Activated CD4-positive, CD25-positive, alpha-beta regulatory T cell treated with anti-CD3 and anti-CD28 coated beads, Interleukin-2, amount 50 U/mL, for 72 hours (primary cell): ENCODE results near the gene BCL2L1.
A peak's percentile ranks its signal among the peaks of the same experiment; 100 is the strongest.
"Not testable (repeated sequence)": the region's sequence is repeated elsewhere in the genome, so short reads cannot be mapped to it uniquely, and the experiment has no call there.

Experiments
- DNase-seq: peaks from one replicate; pipeline ENCODE4 v3.0.0; 2021

BCL2L1 gene

GRCh38 chr20:31722257-31723068 lies at the start of gene BCL2L1:
TSS of gene BCL2L1 (minus strand) at chr20:31722868. CDS start at chr20:31722218, 650 bp downstream.
- peak; percentile 66 for DNase-seq

- no peak for DNase-seq
Observed at GRCh38 chr20:31770243-31770642, 47.6 kb upstream of the BCL2L1 start.

- DNase-seq = no peak
Observed at GRCh38 chr20:31769681-31770080, 47.0 kb upstream of the BCL2L1 start.

- no peak for DNase-seq
Observed at GRCh38 chr20:31767805-31768204, 45.1 kb upstream of the BCL2L1 start.

GRCh38 chr20:31764641-31765305 lies 42.1 kb upstream of the BCL2L1 start:
- DNase-seq = no peak

GRCh38 chr20:31760519-31761240 lies 38.0 kb upstream of the BCL2L1 start:
- DNase-seq = no peak

- DNase-seq = no peak
Observed at GRCh38 chr20:31759836-31760518, 37.3 kb upstream of the BCL2L1 start.

- DNase-seq = no peak
Observed at GRCh38 chr20:31758991-31759390, 36.3 kb upstream of the BCL2L1 start.

DNA sequence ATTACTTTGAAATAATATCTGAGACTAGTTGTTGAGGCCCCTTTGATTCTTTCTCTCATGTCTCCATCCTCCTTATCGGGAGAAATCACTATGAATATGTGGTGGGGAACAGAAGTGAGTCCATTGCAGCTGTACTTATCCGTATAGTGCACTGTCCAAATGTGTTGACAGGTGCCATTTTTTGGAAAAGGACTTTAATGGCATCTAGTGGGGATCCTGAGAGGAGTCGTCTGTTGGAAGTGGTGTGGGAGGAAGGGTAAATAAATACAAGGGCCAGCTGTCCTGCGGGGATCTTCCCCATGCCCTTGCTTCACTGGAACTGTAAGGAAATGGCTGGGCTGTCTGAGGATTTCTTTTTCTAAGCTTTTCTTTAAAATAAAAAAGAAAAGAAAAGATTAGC lies 35.9 kb upstream of the BCL2L1 start:
- no peak for DNase-seq

DNA sequence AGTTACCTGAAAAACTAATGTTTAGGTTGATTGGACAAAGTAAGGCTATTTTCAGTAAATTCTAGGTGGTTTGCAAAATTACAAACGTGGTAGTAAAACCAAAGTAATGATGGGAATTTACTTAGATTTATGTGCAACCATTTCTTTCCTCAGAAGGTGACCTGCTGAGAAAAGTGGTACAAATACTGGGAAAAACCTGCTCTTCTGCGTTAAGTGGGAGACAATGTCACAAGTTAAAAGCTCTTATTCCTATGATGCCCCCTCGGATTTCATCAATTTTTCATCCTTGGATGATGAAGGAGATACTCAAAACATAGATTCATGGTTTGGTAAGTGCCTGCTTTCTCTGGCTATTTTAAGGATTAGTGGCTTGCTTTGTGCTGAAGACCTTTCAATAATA lies 34.6 kb upstream of the BCL2L1 start:
- no peak for DNase-seq

DNA sequence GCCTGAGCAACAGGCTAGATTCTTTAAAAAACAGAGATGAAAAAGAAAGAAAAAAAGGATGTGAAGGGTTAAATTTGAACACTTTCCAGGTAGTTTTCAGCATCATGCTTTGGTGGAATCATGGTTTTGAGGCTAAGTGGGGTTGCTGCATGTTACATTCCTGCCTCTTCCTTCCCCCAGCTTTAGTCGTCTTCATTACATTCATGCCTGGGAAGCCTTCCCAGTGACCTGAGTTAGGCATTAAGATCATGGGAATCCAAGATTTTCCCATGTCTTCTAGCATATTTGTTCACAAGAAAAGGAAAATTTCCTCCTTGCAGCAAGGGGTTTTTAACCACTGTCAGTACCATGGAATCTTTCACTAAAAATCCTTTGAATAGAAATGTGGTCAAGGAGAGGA lies 28.5 kb upstream of the BCL2L1 start:
- no peak for DNase-seq

DNA sequence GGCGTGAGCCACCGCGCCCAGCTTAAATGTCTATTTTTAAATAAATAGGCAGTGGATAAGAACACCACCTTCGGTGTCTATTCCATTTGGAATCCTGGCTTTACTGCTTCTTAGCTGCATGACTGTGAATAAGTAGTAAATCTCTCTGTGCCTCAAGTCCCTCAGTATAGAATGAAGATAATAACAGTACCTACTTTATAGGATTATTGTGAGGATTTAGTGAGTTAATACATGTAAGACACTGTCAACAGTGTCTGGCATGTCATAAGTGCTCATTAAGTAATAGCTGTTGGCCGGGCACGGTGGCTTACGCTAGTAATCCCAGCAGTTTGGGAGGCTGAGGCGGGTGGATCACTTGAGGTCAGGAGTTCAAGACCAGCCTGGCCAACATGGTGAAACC lies 26.6 kb upstream of the BCL2L1 start:
- DNase-seq = no peak

- DNase-seq = no peak
Observed at GRCh38 chr20:31747640-31748039, 25.0 kb upstream of the BCL2L1 start.

DNA sequence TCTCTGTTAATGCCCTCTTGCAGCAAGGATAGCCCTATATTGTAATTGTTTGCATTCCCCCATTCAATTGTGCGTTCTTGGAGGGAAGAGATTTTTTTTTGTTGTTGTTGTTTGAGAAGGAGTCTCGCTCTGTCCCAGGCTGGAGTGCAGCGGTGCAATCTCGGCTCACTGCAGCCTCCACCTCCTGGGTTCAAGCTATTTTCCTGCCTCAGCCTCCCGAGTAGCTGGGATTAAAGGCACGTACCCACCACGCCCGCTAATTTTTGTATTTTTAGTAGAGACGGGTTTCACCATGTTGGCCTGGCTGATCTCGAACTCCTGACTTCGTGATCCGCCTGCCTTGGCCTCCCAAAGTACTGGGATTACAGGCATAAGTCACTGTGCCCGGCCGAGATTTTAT lies 24.4 kb upstream of the BCL2L1 start:
- not testable (repeated sequence) for DNase-seq

DNA sequence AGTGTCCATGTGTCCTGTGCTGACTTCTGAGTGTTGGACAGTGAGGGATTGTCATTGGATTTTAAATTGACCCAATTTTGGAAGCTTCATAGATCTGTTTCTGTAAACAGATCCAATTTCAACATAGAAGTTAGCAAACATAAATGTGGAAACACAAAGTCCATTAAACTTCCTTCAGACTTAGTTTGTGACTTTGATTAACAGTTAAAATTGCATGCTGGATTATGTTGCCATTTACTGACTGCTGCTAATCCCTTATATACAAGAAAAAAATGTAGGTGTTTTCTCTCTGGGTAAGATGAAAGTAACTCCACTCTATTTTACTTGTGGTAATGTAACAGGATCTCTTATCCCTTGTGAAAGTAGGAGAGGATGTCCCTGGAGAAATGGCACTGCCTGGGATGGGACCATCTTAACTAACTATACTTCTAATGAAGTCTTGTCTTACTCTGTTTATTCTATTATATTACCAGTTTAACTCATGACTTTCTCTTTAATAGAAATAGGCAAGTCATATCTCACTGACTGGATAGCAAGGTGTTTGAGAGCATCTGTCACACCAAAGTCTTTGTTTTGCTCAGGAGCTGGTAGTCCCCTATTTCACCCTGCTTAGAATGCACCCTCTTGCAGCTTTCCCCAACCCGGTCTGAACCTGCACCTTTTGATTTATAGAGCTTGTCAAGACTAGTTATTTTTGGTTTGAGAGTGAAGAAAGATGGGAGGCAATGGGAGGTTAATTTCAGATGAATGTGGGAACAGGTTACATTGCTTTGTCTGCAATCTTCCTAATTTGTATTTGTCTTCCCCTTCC lies 23.6 kb upstream of the BCL2L1 start:
- DNase-seq = no peak

- no peak for DNase-seq
Observed at GRCh38 chr20:31740656-31741323, 18.1 kb upstream of the BCL2L1 start.

DNA sequence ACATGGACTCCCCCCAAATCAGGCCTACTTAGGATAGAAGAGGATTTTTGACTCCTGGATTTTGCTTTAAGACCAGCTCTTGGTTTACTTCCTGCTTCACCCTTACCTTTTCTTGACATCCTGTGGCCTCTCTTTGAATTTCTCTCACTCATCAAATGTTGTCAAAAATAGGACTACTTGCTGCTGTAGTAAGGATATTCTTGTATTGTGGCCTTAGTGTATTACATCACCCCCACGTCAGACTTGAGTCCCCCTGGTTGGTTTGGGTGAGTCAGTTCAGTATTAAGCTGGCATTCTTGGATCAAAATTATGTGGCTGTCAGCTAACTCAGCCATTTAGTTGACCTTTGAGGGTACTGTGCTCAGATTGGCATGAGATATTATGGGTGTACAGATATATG lies 17.5 kb upstream of the BCL2L1 start:
- no peak for DNase-seq

DNA sequence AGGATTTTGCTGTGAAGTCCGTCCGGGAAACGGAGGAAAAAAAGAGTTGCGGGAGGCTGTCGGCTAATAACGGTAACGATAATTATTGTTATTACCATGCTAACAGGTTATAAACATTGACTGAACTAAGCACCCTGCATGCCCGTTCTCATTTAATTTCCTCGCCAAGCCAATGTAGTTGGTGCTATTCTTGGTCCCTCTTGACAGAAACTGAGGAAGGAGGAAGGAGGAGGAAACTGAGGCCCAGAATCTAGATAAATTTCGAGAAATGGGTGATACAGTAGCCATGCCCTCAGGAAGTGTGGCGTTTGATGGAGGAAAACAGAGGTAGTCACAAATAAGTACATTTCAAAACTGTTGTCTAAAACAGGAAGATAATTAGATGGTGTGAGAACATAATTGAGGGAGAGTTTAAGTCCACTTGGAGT lies 16.9 kb upstream of the BCL2L1 start:
- DNase-seq = no peak

- DNase-seq = peak; percentile 74
Observed at GRCh38 chr20:31738729-31739549, 16.3 kb upstream of the BCL2L1 start, which contains the start of gene TPX2. TSS of gene TPX2 (plus strand) at chr20:31739290. CDS start at chr20:31757477, 18,187 bp downstream.

- DNase-seq = no peak
Observed at GRCh38 chr20:31731321-31731717, 8.7 kb upstream of the BCL2L1 start.
